Hippocampal formation (tissue), 2 donors: ENCODE measurements around the gene KCP.

ENCODE experiments used
- DNase-seq, 2 donors: peaks; one replicate each; lab custom pipeline; 2025; lab: John Stamatoyannopoulos, UW

KCP gene

DNA sequence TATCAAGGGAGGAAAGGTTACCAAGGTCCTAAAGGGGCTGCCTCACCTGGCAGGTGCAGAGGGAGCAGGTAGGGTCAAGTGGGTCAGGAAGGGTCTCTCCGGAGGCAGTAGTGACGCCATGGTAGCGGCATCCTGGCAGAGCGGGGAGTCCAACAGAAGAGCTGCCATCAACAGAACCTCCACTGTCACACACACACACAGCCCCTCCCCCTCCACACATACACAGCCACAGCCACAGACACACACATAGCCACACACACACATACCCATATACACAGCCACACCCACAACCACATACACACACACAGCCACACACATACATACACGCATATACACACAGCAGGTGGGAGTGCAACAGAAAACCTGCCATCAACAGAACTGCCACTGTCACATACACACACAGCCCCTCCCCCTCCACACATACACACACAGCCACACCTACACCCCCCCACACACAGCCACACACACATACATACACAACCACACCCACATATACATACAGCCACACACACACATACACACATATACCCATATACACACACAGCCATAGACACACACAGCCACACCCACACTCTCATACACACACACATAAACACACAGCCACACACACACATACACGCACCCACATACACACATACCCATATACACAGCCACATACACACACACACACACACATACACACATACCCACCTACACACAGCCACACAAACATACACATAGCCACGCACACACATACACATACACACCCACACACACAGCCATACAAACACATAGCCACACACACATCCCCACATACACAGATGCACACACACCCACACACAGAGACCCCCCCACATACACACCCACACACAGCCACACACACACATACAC is 23.1 kb downstream of the KCP start:
- DNase-seq = no peak

DNA sequence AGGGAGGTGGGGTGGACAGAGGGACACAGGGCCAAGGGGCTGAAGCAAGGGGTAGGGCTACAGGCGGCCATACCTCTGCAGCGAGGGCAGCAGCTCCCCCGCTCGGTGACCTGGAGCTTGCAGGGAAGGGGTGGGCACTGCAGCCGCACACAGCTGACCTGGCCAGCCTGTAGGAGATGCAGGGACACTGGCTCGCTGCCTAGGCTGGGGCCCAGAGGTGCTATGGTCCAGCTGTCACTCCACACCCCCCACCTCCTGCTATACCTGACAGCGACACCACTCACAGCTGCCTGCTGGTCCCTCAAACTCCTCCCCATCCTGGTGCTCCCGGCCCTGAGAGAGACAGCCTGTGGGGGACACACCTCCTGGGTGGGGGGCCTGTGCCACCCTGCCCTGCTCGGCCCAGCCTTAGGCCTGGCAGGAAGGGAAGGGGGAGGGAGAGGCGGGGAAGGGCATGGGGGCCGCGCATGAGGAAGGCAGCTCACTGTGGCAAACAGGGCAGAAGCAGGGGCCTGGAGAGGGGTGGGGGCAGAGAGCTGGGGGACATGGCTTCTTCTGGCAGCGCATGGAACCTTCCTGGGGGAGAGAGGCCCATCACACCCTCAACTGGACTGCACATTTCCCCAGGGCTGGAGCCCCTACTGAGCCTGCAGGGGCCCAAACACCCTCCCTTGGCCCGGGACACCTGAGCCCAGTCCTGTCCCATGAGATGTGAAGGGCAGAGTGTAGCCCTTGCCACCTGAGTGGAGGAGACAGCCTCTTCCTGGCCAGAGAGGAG is 23.9 kb downstream of the KCP start:
- DNase-seq = no peak

DNA sequence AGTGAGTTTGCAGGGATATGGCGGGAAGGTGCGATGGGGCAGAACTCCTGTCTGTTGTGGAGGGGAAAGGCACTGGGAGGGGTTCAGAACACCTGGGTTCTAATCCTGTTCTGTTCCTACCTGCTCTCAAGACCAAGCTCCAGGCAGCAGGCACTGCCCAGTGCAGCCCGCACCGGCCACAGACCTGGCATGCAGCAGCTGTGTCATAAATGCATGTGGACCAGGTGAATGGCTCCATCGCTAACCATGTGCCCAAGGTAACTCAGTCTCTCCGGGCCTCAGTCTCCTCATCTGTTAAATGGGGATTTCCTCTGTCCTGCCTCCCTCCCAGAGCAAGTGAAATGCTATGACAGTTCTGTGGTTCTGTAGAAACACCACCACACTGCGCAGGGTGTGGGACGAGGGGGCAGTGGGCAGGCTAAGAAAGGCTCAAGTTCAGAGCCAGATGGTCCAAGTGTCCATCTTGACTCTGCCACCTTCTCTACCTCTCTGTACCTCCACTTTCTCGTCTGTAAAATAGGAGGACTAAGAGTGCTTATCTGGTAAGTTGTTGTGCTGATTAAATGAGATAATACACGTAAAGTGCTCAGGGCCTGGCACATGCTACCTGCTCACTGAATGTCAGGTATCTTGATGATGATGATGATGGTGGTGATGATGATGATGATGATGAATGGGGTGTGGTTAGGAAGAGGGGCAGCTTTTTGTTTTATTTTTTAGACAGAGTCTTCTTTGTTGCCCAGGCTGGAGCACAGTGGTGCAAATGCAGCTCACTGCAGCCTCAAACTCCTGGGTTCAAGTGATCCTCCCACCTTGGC is 24.9 kb downstream of the KCP start:
- DNase-seq = no peak

DNA sequence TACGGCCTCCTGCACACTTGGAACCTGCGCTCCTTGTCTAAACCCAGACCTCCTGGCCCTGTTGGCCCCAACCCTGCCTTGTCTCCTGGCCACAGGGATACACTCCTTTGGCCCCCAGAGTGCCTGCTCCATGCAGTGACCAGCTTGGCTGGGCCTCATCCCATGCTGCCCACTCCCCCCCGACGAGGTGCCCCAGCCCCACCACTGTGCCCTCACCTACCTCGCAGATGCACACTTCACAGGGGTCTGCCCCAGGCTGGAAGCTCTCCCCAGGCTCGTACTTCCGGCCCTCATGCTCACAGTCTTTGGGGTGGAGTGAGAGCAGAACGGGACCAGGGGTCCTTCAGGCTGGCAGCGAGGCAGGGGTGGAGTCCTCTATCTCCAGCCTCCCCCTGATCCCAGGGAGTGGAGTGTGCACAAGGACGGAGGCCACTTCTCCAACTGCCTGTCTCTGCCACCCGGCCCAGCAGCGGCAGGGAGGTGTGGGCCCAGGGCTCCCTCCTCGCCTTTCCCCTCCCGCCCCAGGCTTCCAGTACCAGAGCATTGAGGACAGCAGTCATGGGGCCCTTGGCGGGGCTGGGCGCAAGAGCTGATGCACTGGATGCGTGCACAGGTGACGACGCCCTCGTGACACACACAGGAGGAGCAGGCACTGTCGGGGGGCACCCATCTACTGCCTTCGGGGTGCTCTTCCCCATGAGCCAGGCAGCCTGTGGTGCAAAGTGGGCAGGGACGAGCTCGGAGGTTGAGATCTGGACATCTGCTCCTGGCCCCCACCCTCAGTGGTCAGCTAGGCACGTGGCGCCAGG is 25.7 kb downstream of the KCP start:
- no peak for DNase-seq

DNA sequence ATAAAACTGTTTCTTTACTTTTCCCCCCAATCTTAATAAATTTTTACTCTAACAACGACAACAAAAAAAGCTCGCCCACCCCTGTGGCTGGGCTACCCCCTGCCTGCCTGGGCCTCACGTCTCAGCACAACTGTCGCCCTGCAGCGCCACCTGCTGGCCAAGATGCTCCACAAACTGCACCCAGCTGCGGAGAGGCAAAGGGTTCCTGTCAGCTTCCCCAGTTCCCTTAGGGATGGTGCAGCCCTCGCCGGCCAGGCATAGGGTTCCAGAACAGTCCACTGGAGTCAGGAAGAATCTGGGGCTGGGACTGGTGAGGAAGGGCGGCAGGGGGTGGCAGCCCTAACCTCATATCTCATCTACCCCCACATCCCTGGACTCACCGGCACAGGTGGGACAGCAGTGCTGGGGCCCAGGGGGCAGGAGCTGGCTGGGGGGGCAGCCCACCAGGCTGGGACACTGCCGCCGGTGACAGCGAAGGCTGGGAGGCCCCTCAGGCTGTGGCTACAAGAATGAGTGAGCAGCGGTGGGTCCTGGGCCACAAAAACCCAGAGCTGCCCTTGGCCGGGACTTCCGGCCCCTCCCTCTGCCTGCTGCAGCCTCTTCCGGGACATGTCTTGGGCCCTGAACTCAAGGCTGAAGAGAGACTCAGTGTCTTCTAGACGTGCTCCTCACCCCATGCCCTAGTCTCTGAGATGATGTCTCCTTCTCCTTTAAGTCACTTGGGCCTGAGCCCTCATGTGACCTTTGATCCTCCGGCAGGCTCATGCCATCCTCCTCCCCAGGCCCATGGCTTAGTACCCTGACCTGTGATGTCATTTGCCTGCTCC is 26.7 kb downstream of the KCP start:
- DNase-seq = peak; percentile 50 to 68

DNA sequence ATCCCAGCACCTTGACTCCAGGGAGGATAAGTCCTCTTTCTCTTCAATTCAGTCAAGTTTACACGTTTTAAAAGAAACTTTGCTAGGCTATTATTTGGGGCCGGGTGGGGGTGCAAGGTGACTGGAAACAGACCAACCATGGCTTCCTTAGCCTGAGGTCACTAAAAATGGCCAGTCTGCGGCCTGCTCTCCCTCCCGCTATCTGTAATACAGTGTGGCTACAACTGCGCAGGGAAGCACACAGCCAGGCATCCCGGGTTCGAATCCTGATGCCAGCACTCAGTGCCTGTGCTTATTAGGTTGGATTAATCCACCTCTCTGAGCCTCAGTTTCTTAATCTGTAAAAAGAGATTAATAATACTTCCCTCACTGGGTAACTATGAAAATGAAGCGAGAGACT is 28.4 kb downstream of the KCP start:
- DNase-seq = no peak

DNA sequence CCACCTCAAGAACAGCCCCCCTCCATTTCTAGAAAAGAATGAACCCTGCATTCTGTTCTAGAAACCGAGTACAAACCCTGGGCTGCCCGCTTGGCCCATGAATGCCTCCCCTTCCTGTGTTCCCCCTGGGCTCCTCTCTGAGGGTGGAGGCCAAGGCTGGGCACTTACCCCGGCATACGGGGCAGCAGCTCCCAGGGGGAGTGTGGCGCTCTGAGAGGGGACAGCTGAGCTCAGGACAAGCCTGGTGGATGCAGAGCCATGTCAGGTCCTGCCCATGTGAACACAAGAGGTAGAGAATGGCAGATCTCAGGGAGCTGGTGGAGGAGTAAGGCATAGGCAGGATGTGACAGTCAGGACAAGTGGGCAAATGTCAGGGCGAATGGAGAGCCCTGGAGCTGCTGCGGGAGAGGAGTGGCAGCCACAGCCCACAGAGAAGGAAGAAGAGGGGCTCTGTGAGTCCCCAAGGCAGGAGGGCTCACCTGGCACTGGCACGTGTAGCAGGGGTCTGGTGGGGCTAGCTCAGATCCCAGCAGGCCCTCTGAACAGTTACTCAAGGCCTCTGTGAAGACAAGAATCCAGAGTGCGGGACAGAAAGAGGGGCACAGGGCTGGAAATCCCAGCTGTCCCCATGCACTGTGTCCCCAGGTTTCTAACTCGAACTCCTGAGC is 28.9 kb downstream of the KCP start:
- DNase-seq = no peak

DNA sequence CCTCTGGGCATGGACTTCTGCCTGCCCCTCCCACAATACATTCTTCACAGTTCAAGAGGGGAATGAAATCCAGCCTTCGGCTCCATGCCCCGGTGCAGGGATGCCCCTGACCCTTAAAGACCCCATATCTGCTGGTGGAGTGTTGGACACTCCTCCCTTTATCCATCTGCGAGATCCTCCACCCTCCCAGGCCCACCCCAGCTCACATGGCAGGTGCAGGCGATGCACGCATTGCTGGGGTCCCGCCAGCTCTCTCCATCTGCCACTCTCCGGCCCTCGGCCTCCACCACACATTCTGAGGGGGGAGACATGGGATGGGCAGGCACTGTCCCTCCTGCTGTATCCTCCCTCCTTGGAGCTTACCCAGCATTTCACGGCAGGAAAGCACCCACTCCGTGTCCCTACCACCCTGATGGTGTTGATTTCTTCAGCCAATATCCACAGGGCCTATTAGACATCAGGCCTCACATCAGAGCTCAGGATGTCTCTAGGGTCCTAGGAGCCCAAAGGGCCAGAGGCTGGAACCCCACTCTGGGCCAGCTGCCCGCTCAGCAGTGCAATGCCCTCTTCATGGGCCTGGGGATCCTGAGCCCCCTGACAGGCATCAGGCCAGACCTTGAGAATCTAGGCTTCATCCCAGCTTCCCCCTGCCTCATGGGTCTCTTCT is 29.6 kb downstream of the KCP start:
- no peak for DNase-seq

DNA sequence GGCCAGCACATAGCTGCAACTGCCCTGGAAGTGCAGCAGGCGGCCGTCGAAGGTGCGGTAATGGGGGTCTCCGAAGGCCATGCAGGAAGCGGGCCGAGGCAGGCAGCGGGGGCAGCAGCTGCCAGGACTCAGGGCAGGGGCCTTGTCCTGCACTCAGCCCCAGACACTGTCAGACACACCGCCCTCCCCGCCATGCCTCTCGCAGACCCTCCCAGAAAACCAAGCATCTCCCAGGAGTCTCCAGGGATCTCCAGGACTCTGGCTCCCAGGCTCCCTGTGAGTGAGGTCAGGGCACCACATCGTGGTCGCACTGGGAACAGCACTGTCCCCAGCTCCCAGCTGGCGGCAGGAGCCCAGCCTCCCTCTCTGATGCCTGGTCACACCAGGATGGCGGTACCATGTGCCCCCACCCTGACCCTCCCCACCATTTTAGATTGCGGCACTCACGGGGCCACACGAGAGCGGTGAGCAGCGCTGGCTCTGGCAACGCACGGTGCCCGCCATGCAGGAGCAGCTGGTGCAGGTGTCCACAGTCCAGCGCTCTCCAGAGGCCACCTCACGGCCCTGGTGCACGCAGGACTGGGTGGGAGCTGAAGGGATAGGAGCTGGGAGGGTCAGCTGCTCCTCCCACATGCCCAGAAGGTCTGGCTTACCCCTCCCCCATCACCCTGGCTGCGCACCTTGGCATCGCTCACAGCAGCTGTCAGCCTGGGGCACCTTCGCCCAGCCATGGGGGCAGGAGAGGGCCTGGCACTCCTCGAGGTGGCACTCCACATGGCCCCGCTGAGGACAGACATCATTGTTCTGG is 30.4 kb downstream of the KCP start:
- peak; percentile 14 to 58 for DNase-seq

DNA sequence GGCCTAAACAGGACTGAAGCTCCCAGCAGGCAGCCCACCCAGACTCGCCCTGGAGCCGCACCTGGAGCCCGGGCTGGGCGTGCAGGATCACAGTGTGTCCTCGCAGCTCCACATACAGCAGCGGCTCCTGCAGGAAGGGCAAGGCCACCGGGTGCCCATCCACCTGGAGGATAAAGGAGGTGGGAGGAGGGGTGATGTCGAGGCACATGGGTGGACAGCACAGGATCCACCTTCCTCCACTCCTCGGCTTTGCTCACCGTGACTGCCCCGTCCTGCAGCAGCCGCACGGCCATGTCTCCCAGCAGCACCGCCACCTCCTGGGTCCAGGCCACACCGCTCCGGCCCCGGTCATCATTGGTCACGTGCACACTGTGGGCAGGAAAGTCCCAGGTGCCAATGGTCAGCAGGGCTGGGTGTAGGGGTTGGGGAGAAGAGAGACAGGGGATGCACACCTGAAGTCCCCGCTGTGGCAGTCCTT is 31.0 kb downstream of the KCP start:
- no peak for DNase-seq

DNA sequence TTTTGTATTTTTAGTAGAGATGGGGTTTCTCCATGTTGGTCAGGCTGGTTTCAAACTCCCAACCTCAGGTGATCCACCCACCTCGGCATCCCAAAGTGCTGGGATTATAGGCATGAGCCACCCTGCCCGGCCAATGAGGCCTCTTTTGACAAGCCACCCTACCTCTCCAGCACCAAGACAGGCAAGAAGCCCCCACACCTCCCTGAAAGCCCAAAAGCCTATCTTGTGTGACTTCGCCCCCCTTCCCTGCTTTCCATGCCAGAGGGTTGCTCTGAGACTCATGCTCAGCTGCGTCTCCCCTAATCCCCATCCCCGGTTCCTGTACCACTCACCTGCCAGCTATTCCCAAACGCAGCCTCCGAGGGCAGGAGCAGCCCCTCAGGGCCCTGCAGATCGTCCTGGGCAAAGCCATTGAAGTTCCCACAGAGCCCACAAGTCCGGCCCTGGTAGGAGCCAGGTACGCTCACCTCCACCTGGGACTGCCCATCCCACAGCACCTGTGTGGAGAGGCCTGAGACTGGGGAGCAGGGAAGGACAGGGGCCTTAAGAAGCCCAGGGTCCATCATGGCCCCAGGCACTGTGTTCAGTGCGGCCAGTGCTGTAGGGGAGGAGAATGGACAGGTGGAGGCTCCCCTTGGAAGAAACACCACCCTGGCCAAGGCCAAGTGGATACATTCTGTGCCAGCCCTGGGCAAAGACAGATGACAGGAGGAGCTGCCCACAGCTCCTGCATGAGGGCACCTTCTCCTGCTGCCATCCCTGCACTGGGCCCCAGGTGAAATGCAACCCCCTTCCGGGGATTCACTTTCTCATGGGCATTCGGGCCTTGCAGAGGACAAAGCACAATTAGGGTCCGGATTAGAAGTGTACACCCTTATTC is 32.0 kb downstream of the KCP start:
- DNase-seq = no peak

DNA sequence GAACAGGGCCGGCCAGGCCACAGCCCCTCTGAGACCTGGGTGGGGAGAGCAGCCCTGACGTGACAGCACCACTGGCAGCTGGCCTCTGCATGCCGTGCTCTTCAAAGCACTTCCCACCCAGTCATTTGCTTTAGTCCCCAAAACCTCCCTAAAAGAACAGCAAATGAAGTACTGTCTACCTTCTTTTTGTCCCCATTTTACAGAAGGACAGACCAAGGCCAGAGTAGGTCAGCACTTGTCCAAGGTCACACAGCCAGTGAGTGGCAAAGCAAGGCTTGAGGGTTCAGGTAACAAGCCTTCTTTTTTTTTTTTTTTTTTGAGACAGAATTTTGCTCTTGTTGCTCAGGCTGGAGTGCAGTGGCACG is 32.8 kb downstream of the KCP start:
- DNase-seq = no peak

DNA sequence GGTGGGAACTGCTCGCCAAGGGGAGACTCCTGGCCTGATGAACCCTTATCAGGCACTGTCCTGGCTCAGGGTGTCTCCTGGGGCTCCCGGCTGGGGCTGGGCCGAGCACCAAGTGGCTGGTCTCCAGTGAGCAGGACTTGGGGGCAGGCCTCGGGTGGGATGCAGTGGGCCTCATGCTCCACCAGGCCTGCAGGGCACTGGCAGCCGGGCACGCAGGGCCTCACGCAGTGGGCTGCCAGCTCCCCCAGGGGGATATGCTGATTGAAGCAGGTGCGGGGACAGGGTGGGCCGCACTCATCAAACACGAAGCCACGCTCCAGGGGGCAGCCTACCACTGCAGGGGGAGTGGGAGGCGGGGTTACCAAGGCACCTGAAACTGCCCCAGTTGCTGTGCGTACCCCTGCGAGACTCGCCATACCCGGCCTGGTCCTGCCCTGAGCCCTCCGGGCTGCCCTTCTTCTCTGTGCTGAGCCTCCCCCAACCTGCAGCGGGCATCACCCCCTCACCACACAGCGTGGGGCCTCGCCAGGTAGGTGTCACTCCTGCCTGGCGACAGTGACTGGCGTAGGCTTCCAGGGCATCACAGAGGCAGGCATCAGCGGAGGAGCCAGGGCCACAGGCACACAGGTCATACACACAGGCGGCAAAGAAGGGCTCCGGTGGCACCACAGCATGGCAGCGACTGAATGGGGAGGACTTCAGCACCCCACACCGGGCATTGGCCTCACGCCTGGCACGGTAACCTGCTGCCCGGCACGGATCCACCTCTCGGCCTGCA is 33.3 kb downstream of the KCP start:
- DNase-seq = no peak

DNA sequence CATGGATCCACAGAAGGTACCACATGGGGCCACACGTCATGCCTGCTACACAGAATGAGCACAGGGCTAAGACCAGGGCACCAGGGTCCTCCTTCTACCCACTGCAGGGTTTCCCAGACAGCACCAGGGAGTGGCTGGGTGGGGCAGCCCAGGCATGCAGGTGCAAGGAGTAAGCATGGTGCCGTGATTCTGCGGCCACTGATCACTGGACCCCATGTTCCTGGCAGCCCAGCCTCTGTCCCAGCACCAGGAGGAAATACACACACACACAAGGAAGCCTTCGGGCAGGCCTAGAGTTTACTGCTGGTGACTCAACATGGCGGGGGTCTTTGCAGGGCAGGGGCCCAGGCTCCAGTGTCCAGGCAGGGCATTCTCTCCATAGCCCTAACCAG is 33.9 kb downstream of the KCP start:
- no peak for DNase-seq

DNA sequence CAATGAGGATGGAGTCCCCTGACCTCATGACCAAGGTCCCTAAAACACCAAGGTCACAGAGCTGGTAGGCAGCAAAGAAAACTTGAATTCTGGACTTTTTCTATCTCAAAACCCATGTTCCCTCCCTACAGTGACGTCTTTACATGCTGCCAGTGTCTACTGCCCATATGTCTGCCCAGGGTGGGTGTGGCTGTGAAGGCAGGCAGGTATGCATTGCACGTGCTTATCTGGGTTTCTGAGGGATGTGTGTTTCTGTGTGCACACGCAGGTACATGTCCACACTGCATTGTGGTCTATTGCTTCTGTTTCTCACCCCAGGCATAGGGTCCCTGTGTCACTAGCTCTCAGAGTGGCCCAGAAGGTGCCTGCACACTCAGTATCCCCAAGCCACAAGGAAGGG is 34.4 kb downstream of the KCP start:
- no peak for DNase-seq

DNA sequence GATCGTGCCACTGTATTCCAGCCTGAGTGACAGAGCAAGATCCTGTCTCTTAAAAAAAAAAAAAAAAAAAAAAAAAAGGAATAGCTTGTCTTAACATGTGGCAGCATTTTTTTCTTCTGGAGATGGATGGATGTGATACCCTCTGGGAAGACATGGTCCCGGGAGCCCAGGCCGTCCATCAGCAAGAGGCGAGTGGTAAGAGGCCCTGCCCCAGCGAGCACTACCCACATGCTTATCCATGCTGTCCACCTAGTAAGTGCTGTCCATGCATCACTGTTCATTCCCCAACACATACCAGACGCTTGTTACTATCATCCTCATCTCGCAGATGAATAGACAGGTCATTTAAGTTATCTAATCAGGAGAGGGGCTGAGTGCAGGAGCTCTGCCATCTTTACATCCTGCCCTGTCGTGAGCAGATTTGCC is 35.0 kb downstream of the KCP start:
- no peak for DNase-seq
